Right lobe of liver (tissue), 4 donors: ENCODE data around the gene ISM1.

Experiments
- CTCF ChIP-seq, 4 donors: fragments of 200-600 bp in 3 of 4; fragments of 450-650 bp in 1 of 4; IDR thresholded peaks; one replicate each; pipeline versions ENCODE4 v1.5.1 to v1.8.0; 2016 to 2022; ENCODE audit warnings: antibody characterized with exemption in 4 of 4, mild to moderate bottlenecking in 2 of 4
- POLR2A ChIP-seq: fragments of 450-650 bp; IDR thresholded peaks from one replicate; pipeline ENCODE4 v1.6.1; 2017; ENCODE audit warnings: antibody characterized with exemption, mild to moderate bottlenecking
- donor health status: DM: no; HTN: no; CAD: no.
- donor health status: DM: no; HTN: no; CAD: no.
- donor health status: DM: no; HTN: yes; CAD: no.

GRCh38 chr20:13199279-13199678 is 21.8 kb upstream of the ISM1 start:
- TF ChIP-seq CTCF (IDR thresholded peaks at IDR 0.05) (no peak), POLR2A (no peak)
